Stomach (tissue), 4 donors: ENCODE measurements around the gene DOCK4.

Experiments used
- CTCF ChIP-seq, 7 experiments: fragments of 450-650 bp in 4 of 7; fragments of 200-600 bp in 3 of 7; sonication (generic) in 3 of 7; IDR thresholded peaks; one replicate each; pipeline ENCODE4 v1.5.1; 2016 to 2019; ENCODE audit warnings: antibody characterized with exemption in 7 of 7, control low read depth in 2 of 7, mild to moderate bottlenecking in 1 of 7
- EP300 ChIP-seq: sonication (generic); formaldehyde crosslinking; IDR thresholded peaks from one replicate; pipeline ENCODE4 v1.6.1; 2017; ENCODE audit warnings: antibody characterized with exemption
- POLR2A ChIP-seq, 4 donors: fragments of 450-650 bp; IDR thresholded peaks; one replicate each; pipeline ENCODE4 v1.6.1; 2016; ENCODE audit warnings: antibody characterized with exemption in 4 of 4, control low read depth in 2 of 4, mild to moderate bottlenecking in 1 of 4, moderate library complexity in 1 of 4
- POLR2AphosphoS5 ChIP-seq, 3 donors: sonication (generic); formaldehyde crosslinking; IDR thresholded peaks; one replicate each; pipeline ENCODE4 v1.6.1; 2016; ENCODE audit warnings: antibody characterized with exemption in 3 of 3

GRCh38 chr7:111865430-111865829 is 340.8 kb downstream of the DOCK4 start:
- TF ChIP-seq CTCF (IDR thresholded peaks at IDR 0.05) (no peak), EP300 (no peak), POLR2A (IDR thresholded peaks at IDR 0.05) (no peak), POLR2AphosphoS5 (IDR thresholded peaks at IDR 0.05) (no peak)
